Measurements from ENCODE around the gene RPL23. TPM values are rescaled to one million over a fixed set of nuclear protein-coding genes. Genes with fewer than 3 reads are reported as not detected.

The RPL23 gene
- total and polyA plus RNA-seq, 9 of the 15 experiments (the other 6 are each of a cell fraction or from before 2014, with no cell fraction given), result 1,745 to 3,667 (median 3,096) TPM

DNA sequence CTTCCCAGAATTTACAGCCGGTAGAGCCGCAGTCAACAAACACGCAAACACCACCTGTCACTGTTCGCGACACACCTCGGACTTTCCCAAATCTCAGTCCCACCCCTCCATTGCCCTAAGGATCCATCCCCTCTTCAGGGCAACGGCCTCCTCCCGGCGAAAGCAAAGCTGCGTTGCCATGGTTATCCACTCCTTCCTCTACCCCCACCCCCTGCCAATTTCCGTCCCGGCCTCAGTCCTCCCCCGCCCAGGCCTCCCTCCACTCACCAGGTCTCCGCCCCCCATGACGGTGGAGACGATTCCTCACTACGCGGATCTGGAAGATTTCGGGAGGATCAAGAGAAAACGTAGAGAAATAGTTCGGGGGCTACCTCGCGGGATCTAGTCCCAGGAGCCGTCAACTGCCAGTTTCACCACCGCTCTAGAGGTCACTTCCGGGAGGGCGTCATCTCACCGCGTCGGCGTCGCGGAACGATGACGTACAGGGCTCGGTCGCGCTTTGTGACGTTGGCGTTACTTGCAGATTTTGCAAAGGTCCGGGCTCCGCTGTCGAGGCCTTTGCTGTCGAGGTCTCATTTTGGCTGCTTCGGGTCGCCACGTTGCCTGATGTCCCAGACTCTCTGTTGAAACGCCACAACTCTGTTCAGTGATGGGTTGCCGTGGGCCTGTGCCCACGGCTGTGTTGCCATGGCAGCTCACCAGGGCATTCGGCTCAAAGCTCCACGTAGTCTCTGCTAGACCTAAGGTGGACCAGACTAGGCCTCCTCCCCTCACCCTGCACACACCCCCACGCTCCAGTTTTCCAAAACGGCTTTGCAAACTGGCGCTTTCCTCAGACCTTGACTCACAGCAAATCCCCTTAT, 28.4 kb downstream of the RPL23 start, which contains the start of gene CWC25 (continued):
- TF ChIP-seq GTF2F1 (IDR thresholded peaks at IDR 0.05; ENCODE audit: low read depth, low read length), result peak; percentile 85
- peak; percentile 80 to 82 for TF ChIP-seq MAZ (CRISPR knock-in tag; conservative IDR thresholded peaks at IDR 0.05 in 1 of 2, IDR thresholded peaks at IDR 0.05 in 1 of 2)
- TF ChIP-seq SIN3B (IDR thresholded peaks at IDR 0.05; ENCODE audit: low read depth), result peak; percentile 98
- no peak for TF ChIP-seq SRSF9 (IDR thresholded peaks at IDR 0.05; ENCODE audit: borderline replicate concordance, low read depth, low read length)
- no peak for TF ChIP-seq CBX5 (IDR thresholded peaks at IDR 0.05; ENCODE audit: borderline replicate concordance, low read depth)
- peak; percentile 53 for TF ChIP-seq HNRNPLL (IDR thresholded peaks at IDR 0.05; ENCODE audit: low read depth, low read length, poor library complexity, severe bottlenecking)
- TF ChIP-seq, protein P1, sequence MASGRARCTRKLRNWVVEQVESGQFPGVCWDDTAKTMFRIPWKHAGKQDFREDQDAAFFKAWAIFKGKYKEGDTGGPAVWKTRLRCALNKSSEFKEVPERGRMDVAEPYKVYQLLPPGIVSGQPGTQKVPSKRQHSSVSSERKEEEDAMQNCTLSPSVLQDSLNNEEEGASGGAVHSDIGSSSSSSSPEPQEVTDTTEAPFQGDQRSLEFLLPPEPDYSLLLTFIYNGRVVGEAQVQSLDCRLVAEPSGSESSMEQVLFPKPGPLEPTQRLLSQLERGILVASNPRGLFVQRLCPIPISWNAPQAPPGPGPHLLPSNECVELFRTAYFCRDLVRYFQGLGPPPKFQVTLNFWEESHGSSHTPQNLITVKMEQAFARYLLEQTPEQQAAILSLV (tag; IDR thresholded peaks at IDR 0.05), result no peak
- TF ChIP-seq NR4A1 (CRISPR knock-in tag; IDR thresholded peaks at IDR 0.05), result no peak
- TF ChIP-seq NR4A1 (tag; IDR thresholded peaks at IDR 0.05), result peak; percentile 74; the same call in 1 of the 2 replicates
- peak; percentile 90 for TF ChIP-seq POLR2H (tag; IDR thresholded peaks at IDR 0.05; ENCODE audit: low read depth)
- TF ChIP-seq RBM25 (IDR thresholded peaks at IDR 0.05; ENCODE audit: low read depth, low read length, severe bottlenecking), result no peak
- TF ChIP-seq MTA2 (IDR thresholded peaks at IDR 0.05; ENCODE audit: low read depth), result no peak
- TF ChIP-seq, protein P2, sequence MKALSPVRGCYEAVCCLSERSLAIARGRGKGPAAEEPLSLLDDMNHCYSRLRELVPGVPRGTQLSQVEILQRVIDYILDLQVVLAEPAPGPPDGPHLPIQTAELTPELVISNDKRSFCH (CRISPR knock-in tag; IDR thresholded peaks at IDR 0.05), result no peak
- TF ChIP-seq, protein P2 (tag; IDR thresholded peaks at IDR 0.05), result peak; percentile 69; the same call in 1 of the 2 replicates
- no peak; the same call in 1 of the 2 replicates for TF ChIP-seq MTA3 (IDR thresholded peaks at IDR 0.05; ENCODE audit: borderline replicate concordance)
- TF ChIP-seq, protein P3, sequence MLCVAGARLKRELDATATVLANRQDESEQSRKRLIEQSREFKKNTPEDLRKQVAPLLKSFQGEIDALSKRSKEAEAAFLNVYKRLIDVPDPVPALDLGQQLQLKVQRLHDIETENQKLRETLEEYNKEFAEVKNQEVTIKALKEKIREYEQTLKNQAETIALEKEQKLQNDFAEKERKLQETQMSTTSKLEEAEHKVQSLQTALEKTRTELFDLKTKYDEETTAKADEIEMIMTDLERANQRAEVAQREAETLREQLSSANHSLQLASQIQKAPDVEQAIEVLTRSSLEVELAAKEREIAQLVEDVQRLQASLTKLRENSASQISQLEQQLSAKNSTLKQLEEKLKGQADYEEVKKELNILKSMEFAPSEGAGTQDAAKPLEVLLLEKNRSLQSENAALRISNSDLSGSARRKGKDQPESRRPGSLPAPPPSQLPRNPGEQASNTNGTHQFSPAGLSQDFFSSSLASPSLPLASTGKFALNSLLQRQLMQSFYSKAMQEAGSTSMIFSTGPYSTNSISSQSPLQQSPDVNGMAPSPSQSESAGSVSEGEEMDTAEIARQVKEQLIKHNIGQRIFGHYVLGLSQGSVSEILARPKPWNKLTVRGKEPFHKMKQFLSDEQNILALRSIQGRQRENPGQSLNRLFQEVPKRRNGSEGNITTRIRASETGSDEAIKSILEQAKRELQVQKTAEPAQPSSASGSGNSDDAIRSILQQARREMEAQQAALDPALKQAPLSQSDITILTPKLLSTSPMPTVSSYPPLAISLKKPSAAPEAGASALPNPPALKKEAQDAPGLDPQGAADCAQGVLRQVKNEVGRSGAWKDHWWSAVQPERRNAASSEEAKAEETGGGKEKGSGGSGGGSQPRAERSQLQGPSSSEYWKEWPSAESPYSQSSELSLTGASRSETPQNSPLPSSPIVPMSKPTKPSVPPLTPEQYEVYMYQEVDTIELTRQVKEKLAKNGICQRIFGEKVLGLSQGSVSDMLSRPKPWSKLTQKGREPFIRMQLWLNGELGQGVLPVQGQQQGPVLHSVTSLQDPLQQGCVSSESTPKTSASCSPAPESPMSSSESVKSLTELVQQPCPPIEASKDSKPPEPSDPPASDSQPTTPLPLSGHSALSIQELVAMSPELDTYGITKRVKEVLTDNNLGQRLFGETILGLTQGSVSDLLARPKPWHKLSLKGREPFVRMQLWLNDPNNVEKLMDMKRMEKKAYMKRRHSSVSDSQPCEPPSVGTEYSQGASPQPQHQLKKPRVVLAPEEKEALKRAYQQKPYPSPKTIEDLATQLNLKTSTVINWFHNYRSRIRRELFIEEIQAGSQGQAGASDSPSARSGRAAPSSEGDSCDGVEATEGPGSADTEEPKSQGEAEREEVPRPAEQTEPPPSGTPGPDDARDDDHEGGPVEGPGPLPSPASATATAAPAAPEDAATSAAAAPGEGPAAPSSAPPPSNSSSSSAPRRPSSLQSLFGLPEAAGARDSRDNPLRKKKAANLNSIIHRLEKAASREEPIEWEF (CRISPR knock-in tag; IDR thresholded peaks at IDR 0.05), result no peak
- peak; percentile 95 for TF ChIP-seq POLR2G (IDR thresholded peaks at IDR 0.05; ENCODE audit: low read depth, low read length)
